Ishikawa (cell line): Measurements from ENCODE around the gene FBXW5.

Experiments used
- CEBPB ChIP-seq: IDR thresholded peaks from 2 replicates; pipeline ENCODE4 v1.6.1; 2012
- CREB1 ChIP-seq: IDR thresholded peaks from 2 replicates; pipeline ENCODE4 v1.6.1; 2012; ENCODE audit warnings: low read depth
- EGR1 ChIP-seq: IDR thresholded peaks from 2 replicates; pipeline ENCODE4 v1.6.1; 2012
- EP300 ChIP-seq: IDR thresholded peaks from 2 replicates; pipeline ENCODE4 v1.6.1; 2012; ENCODE audit warnings: borderline replicate concordance
- FOXM1 ChIP-seq: IDR thresholded peaks from 2 replicates; pipeline ENCODE4 v1.6.1; 2012; ENCODE audit warnings: low read depth, borderline replicate concordance
- MAX ChIP-seq: IDR thresholded peaks from 2 replicates; pipeline ENCODE4 v1.6.1; 2012
- NFIC ChIP-seq: IDR thresholded peaks from 2 replicates; pipeline ENCODE4 v1.6.1; 2012
- RAD21 ChIP-seq: IDR thresholded peaks from 2 replicates; pipeline ENCODE4 v1.6.1; 2012; ENCODE audit warnings: low read depth
- REST ChIP-seq: IDR thresholded peaks from 2 replicates; pipeline ENCODE4 v1.6.1; 2012; ENCODE audit warnings: low read depth, mild to moderate bottlenecking
- TAF1 ChIP-seq: IDR thresholded peaks from 2 replicates; pipeline ENCODE4 v1.6.1; 2012; ENCODE audit warnings: low read depth, mild to moderate bottlenecking
- TCF12 ChIP-seq: IDR thresholded peaks from 2 replicates; pipeline ENCODE4 v1.6.1; 2012; ENCODE audit warnings: low read depth
- TEAD4 ChIP-seq: IDR thresholded peaks from 2 replicates; pipeline ENCODE4 v1.6.1; 2012
- YY1 ChIP-seq: IDR thresholded peaks from 2 replicates; pipeline ENCODE4 v1.6.1; 2012; ENCODE audit warnings: low read depth
- ZBTB7A ChIP-seq: IDR thresholded peaks from 2 replicates; pipeline ENCODE4 v1.6.1; 2012; ENCODE audit warnings: low read depth
- TF ChIP-seq, protein P1 (sequence below): IDR thresholded peaks from 2 replicates; pipeline ENCODE4 v1.6.1; 2012

Gene FBXW5

DNA sequence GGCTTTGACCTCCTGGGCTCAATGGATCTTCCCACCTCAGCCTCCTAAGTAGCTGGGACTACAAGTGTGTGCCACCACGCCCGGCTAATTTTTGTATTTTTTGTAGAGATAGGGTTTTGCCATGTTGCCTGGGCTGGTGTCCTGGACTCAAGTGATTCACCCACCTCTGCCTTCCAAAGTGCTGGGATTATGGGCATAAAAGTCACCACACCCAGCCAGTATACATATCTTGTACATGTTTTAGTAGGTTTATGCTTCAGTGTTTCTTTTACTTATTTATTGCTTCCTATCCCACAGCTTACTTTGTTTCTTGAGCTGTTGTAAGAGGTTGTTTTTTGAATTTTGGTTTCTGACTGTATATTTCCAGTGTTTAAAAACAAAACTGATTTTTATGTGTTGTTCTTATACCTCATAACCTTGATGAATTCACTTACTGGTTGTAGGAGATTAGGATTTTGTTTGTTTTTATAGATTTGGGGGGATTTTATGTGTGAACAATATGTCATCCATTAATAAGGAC is 12.9 kb downstream of the FBXW5 start:
- no peak for TF ChIP-seq RAD21
- TF ChIP-seq CEBPB: no peak
- TF ChIP-seq FOXM1: no peak
- no peak for TF ChIP-seq REST
- TF ChIP-seq, protein P1, sequence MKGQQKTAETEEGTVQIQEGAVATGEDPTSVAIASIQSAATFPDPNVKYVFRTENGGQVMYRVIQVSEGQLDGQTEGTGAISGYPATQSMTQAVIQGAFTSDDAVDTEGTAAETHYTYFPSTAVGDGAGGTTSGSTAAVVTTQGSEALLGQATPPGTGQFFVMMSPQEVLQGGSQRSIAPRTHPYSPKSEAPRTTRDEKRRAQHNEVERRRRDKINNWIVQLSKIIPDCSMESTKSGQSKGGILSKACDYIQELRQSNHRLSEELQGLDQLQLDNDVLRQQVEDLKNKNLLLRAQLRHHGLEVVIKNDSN: no peak
- no peak for TF ChIP-seq NFIC
- no peak for TF ChIP-seq TCF12
- TF ChIP-seq TEAD4: no peak
- TF ChIP-seq CREB1: no peak
- TF ChIP-seq EP300: no peak
- TF ChIP-seq EGR1: no peak
- no peak for TF ChIP-seq YY1
- TF ChIP-seq MAX: no peak
- no peak for TF ChIP-seq ZBTB7A
- TF ChIP-seq TAF1: no peak

GRCh38 chr9:136930014-136930413 is 14.5 kb downstream of the FBXW5 start:
- TF ChIP-seq CREB1 (no peak), EGR1 (no peak), MAX (no peak), EP300 (no peak), ZBTB7A (no peak)
- TF ChIP-seq, protein P1: no peak

GRCh38 chr9:136928591-136928990 is 15.9 kb downstream of the FBXW5 start:
- TF ChIP-seq, protein P1: no peak
- TF ChIP-seq EP300: no peak

DNA sequence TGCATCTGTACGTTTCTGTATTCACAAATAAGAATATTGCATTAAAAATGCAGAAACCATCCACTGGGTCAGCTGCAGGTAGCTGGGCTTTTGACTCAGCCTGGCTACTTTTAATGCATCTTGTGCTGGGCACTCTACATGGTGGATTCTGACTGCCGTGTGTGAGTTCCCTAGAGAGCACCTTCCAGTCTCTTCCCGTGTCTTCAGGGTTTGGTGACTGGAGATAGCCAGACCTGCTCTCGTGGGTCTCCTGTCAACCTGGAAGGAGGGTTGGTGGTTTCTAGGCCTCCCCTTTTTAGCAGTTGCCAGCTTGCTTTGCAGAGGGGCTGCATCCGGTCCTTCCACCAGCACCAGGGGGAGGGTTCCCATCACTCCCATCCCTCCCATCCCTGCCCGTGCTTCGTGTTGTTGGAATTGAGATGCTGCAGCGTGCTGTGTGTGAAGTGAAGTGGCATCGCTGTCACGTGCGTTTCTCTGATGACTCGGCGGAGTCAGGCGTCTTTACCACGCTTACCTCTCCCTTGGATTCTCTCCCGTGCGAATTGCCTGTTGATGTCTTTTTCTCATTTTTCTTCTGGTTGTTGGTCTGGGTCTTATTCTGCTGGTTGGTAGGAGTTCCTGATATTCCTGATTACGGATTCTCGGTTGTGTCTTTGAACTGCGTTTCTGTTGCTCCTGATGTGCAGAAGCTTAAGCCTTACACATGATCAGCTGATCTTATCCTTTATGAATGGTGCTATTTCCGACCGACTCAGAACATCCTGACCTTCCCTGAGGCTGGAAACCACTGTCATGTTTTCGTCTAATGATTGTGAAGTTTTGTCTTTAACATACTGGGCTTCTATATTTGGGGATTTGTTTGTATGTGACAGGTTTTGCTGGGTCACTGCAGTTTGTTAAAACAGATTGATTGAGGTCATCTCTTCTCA is 16.9 kb downstream of the FBXW5 start:
- TF ChIP-seq TAF1 (no peak), TEAD4 (no peak), NFIC (no peak), TCF12 (no peak), ZBTB7A (no peak), EP300 (no peak), CEBPB (no peak), EGR1 (no peak), MAX (no peak), FOXM1 (no peak), RAD21 (no peak), YY1 (no peak), REST (no peak), CREB1 (no peak)
- TF ChIP-seq, protein P1: no peak

- TF ChIP-seq REST: no peak
- TF ChIP-seq CREB1: no peak
- TF ChIP-seq MAX: no peak
- TF ChIP-seq, protein P1: no peak
- no peak for TF ChIP-seq CEBPB
- no peak for TF ChIP-seq TAF1
- TF ChIP-seq NFIC: no peak
- TF ChIP-seq EP300: no peak
- TF ChIP-seq FOXM1: no peak
- no peak for TF ChIP-seq ZBTB7A
- TF ChIP-seq YY1: no peak
- no peak for TF ChIP-seq EGR1
- TF ChIP-seq TEAD4: no peak
- TF ChIP-seq TCF12: no peak
- no peak for TF ChIP-seq RAD21
Observed at GRCh38 chr9:136926749-136927148, 17.8 kb downstream of the FBXW5 start.
